VCaP (cell line): Measurements from ENCODE around the gene EVC.
A peak's percentile ranks its signal among the peaks of the same experiment; 100 is the strongest.

Experiments
- H3K27ac ChIP-seq: fragments of 450-650 bp; 2 replicates; pipeline ENCODE4 v1.5.1; 2017
- CTCF ChIP-seq: fragments of 450-650 bp; conservative IDR thresholded peaks from 2 replicates; pipeline ENCODE4 v1.5.1; 2017; ENCODE audit warnings: mild to moderate bottlenecking, moderate library complexity

The EVC gene

GRCh38 chr4:5710961-5711478, at the start of gene EVC:
TSS of gene EVC (plus strand) at chr4:5711201. CDS start at chr4:5711381, 180 bp downstream.
- no peak for TF ChIP-seq CTCF
- peak within 1 kb of the TSS; percentile 88 for H3K27ac ChIP-seq

GRCh38 chr4:5661237-5661636, 49.8 kb upstream of the EVC start:
- no peak for TF ChIP-seq CTCF
- H3K27ac ChIP-seq = no peak overlapping the region

GRCh38 chr4:5662555-5662954, 48.4 kb upstream of the EVC start:
- TF ChIP-seq CTCF = no peak
- no peak overlapping the region for H3K27ac ChIP-seq

GRCh38 chr4:5664778-5665177, 46.2 kb upstream of the EVC start:
- TF ChIP-seq CTCF = no peak
- H3K27ac ChIP-seq = no peak overlapping the region

GRCh38 chr4:5666741-5667140, 44.3 kb upstream of the EVC start:
- no peak for TF ChIP-seq CTCF

GRCh38 chr4:5676763-5677162, 34.2 kb upstream of the EVC start:
- no peak overlapping the region for H3K27ac ChIP-seq
- TF ChIP-seq CTCF = no peak

More at GRCh38 chr4:5666741-5667140, 44.3 kb upstream of the EVC start:
- H3K27ac ChIP-seq = no peak overlapping the region

GRCh38 chr4:5678977-5679376, 32.0 kb upstream of the EVC start:
- TF ChIP-seq CTCF = no peak
- H3K27ac ChIP-seq = no peak overlapping the region
